Left ventricle myocardium inferior (tissue), 1 donor: ENCODE results near the gene TGFBR3. TPM values are rescaled to one million over a fixed set of nuclear protein-coding genes. Genes with fewer than 3 reads are reported as not detected.

Experiments used
- DNase-seq: peaks from one replicate; pipeline ENCODE4 v3.0.0-alpha.2; 2020
- H3K27ac ChIP-seq: fragments of 200-600 bp; replicated peaks from 2 replicates; pipeline ENCODE4 v1.8.0; 2021
- H3K27me3 ChIP-seq: fragments of 200-600 bp; 2 replicates; pipeline ENCODE4 v1.8.0; 2021; ENCODE audit warnings: low read depth
- H3K36me3 ChIP-seq: fragments of 200-600 bp; 2 replicates; pipeline ENCODE4 v1.8.0; 2021
- H3K4me1 ChIP-seq: fragments of 200-600 bp; 2 replicates; pipeline ENCODE4 v1.8.0; 2021
- H3K4me3 ChIP-seq: fragments of 200-600 bp; 2 replicates; pipeline ENCODE4 v1.8.0; 2021; ENCODE audit warnings: mild to moderate bottlenecking, moderate library complexity
- H3K9me3 ChIP-seq: fragments of 200-600 bp; replicated peaks from 2 replicates; pipeline ENCODE4 v1.8.0; 2021
- intact Hi-C: fragments of 100-400 bp; cut with micrococcal nuclease; formaldehyde crosslinking; loops from one replicate; pipeline ENCODE4 v1.11.0; 2022
- total RNA-seq: library from RNA; stranded (reverse); fragmentation: NEBNext Ultra II Directional; extraction: Animal tissue kit (Norgen Biotek cat#: 25700); gene quantifications from one replicate; pipeline ENCODE4 v1.2.1, GENCODE V29; 2021
- TF ChIP-seq, protein P1 (sequence below): fragments of 200-600 bp; IDR thresholded peaks from 2 replicates; pipeline ENCODE4 v1.8.0; 2021; ENCODE audit warnings: antibody characterized with exemption, mild to moderate bottlenecking, borderline replicate concordance
- donor health status: DM: no; HTN: yes; CAD: no; lungs with severe emphysema.

TGFBR3 gene
- total RNA-seq, 1 donor from 2014 or later, result 24.6 TPM

DNA sequence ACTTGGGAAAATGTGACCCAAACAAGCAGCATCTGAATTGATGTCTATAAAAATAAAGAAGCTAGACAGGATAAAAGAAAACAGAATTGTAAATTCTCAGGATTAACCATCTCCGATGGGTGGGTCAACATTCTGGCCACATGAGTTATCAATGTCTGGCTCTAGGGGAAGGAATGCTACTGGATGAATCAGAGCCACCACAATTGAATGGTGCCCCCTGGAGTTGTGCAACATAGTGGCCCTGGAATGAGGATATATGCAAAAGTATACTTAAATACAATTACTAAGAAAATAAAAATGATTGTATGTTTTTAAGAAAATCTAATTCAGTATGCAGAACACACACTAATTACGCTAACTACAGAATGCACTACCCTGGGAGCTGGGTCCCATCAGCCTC is 185.6 kb downstream of the TGFBR3 start:
- intact Hi-C loops, result no loop called here
- no peak for DNase-seq
- TF ChIP-seq, protein P1, sequence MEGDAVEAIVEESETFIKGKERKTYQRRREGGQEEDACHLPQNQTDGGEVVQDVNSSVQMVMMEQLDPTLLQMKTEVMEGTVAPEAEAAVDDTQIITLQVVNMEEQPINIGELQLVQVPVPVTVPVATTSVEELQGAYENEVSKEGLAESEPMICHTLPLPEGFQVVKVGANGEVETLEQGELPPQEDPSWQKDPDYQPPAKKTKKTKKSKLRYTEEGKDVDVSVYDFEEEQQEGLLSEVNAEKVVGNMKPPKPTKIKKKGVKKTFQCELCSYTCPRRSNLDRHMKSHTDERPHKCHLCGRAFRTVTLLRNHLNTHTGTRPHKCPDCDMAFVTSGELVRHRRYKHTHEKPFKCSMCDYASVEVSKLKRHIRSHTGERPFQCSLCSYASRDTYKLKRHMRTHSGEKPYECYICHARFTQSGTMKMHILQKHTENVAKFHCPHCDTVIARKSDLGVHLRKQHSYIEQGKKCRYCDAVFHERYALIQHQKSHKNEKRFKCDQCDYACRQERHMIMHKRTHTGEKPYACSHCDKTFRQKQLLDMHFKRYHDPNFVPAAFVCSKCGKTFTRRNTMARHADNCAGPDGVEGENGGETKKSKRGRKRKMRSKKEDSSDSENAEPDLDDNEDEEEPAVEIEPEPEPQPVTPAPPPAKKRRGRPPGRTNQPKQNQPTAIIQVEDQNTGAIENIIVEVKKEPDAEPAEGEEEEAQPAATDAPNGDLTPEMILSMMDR, result no peak
- Histone ChIP-seq H3K27ac (peak overlapping the region; percentile 58), H3K4me3 (no peak overlapping the region), H3K9me3 (no peaks in the 10 kb centered on the region), H3K4me1 (peaks cover 70% of the 10 kb centered on the region), H3K36me3 (peaks cover 5% of the 10 kb centered on the region), H3K27me3 (no peaks in the 10 kb centered on the region)

DNA sequence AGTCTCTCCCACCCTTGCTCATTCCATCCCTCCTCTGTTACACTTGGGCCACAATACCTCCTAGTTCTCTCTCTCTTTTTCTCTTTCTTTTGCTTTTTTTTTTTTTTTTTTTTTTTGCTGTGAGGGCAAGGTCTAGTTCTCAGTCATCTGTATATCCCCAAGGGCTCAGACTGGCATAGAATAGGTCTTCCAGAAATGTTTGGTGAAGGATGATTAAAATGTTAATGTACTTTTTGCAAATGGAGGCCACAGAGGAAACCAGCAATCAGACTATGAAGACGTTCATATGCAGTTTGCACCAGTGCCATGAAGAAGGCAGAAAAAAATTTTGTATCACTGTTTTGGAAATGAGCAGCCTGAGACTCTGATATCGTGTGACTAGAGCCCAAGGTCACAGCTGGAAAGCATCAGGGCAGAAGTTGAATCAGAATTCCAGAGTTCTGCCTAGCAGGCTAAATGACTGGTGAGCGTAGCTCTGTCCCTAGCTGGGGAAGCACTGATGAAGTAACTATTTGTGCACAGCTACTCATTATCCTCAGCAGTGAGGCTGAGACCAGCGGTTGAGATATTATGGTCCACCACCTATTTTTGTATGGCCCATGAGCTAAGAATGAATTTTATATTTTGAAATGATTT is 186.5 kb downstream of the TGFBR3 start:
- H3K36me3 ChIP-seq, result peaks cover 8% of the 10 kb centered on the region
- intact Hi-C loops, result no loop called here
- H3K9me3 ChIP-seq, result no peaks in the 10 kb centered on the region
- H3K4me1 ChIP-seq, result peaks cover 64% of the 10 kb centered on the region
- no peaks in the 10 kb centered on the region for H3K27me3 ChIP-seq
- H3K27ac ChIP-seq, result peak overlapping the region; percentile 58
- peak; percentile 27 for DNase-seq
- TF ChIP-seq, protein P1, result no peak
- H3K4me3 ChIP-seq, result no peak overlapping the region

DNA sequence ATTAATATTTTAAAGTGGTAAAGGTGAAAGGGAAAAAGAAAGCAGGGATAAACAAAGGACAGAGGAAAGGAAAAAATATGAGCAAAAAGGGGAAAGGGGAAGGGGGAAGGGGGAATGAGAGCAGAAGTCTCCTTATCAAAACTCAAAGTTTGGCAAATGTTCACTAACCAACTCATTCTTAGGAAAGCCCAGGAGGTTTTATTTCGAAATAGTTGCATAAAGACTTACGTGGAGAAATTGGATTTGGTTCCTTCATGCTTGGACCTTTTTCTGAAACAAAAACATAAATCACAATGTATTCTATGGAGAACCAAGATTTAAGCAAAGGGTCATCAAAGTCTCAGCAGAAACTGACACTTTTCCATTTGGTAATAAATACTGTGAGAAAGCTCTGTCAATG is 188.1 kb downstream of the TGFBR3 start:
- Histone ChIP-seq H3K27ac (peak overlapping the region; percentile 58), H3K9me3 (no peaks in the 10 kb centered on the region), H3K4me1 (peaks cover 77% of the 10 kb centered on the region), H3K4me3 (no peak overlapping the region), H3K27me3 (no peaks in the 10 kb centered on the region), H3K36me3 (peaks cover 8% of the 10 kb centered on the region)
- intact Hi-C loops, result no loop called here
- DNase-seq, result no peak
- TF ChIP-seq, protein P1, result no peak

DNA sequence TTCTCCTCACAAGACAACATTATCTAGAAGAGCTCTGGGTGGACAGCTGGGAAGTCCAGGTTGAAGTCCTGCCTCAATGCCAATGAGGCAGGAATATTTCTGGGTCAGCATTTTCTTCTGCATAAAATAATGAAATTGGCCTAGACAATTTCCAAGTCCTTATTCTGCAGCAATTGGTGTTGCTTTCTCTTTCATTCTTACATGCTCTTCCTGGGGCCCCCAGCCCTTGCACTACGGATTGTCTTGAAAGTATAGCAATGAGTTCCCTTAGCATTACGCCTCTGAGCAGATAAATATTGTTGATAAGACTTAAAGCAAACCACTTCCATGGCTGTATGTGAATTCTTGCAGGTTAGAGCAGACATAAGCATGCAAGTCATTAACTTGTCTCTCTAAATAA is 188.5 kb downstream of the TGFBR3 start:
- Histone ChIP-seq H3K36me3 (peaks cover 11% of the 10 kb centered on the region), H3K9me3 (no peaks in the 10 kb centered on the region), H3K27me3 (no peaks in the 10 kb centered on the region), H3K4me1 (peaks cover 81% of the 10 kb centered on the region), H3K4me3 (no peak overlapping the region), H3K27ac (peak overlapping the region; percentile 58)
- TF ChIP-seq, protein P1, result no peak
- intact Hi-C loops, result no loop called here
- DNase-seq, result no peak

DNA sequence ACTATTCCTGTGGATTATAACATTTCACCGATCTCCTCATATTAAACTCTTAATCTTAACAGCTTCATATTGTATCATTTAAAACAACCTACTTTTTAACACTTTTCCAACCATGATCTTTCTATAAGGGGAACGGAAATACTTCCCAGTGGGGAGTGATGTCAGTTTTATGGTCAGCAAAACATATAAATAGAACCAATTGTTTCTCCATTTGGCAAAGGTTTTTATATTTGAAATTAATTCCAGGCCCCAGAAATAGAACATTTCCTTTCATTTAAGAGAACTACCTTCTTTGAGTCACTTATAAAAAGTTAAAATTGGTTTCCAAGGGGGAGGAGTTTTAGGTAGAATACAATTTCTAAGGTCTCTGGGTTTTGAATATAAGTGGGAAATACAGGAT is 189.6 kb downstream of the TGFBR3 start:
- TF ChIP-seq, protein P1, result no peak
- Histone ChIP-seq H3K36me3 (peaks cover 16% of the 10 kb centered on the region), H3K4me1 (peaks cover 77% of the 10 kb centered on the region), H3K27ac (peak overlapping the region; percentile 58), H3K9me3 (no peaks in the 10 kb centered on the region), H3K27me3 (no peaks in the 10 kb centered on the region), H3K4me3 (no peak overlapping the region)
- intact Hi-C loops, result no loop called here
- no peak for DNase-seq
